GM23248 (cell line): Measurements from ENCODE around the gene CXCL3. TPM values are rescaled to one million over a fixed set of nuclear protein-coding genes. Genes with fewer than 3 reads are reported as not detected.

ENCODE experiments used
- DNase-seq: peaks from one replicate; pipeline ENCODE4 v3.0.0-alpha.2; 2015
- H2AFZ ChIP-seq: fragments of 200-600 bp; sonication (generic); 2 replicates; pipeline ENCODE4 v1.6.1; 2016; ENCODE audit warnings: antibody characterized with exemption
- H3F3A ChIP-seq: fragments of 200-600 bp; sonication (generic); 2 replicates; pipeline ENCODE4 v1.6.1; 2016; ENCODE audit warnings: mild to moderate bottlenecking, antibody characterized with exemption, mixed run types; ENCODE audit not compliant: insufficient read depth
- H3K27ac ChIP-seq: fragments of 200-600 bp; sonication (generic); 2 replicates; pipeline ENCODE4 v1.5.1; 2016; ENCODE audit warnings: mild to moderate bottlenecking
- H3K27me3 ChIP-seq: fragments of 200-600 bp; sonication (generic); replicated peaks from 2 replicates; pipeline ENCODE4 v1.6.1; 2016; ENCODE audit warnings: mild to moderate bottlenecking; ENCODE audit not compliant: insufficient read depth
- H3K36me3 ChIP-seq: fragments of 200-600 bp; sonication (generic); 2 replicates; pipeline ENCODE4 v1.6.1; 2016; ENCODE audit warnings: low read depth, mild to moderate bottlenecking
- H3K4me1 ChIP-seq: fragments of 200-600 bp; sonication (generic); 2 replicates; pipeline ENCODE4 v1.6.1; 2016; ENCODE audit warnings: mild to moderate bottlenecking; ENCODE audit not compliant: insufficient read depth
- H3K4me2 ChIP-seq: fragments of 200-600 bp; sonication (generic); one replicate; pipeline ENCODE4 v1.6.1; 2016; ENCODE audit warnings: mild to moderate bottlenecking; ENCODE audit not compliant: unreplicated experiment
- H3K4me3 ChIP-seq: fragments of 200-600 bp; sonication (generic); 2 replicates; pipeline ENCODE4 v1.5.1; 2016; ENCODE audit warnings: mild to moderate bottlenecking
- H3K79me2 ChIP-seq: fragments of 200-600 bp; sonication (generic); 2 replicates; pipeline ENCODE4 v1.6.1; 2016; ENCODE audit warnings: mild to moderate bottlenecking; ENCODE audit not compliant: insufficient read depth
- H3K9ac ChIP-seq: fragments of 200-600 bp; sonication (generic); 2 replicates; pipeline ENCODE4 v1.6.1; 2016; ENCODE audit warnings: mild to moderate bottlenecking
- H3K9me2 ChIP-seq: fragments of 200-600 bp; sonication (generic); 2 replicates; pipeline ENCODE4 v1.6.1; 2016; ENCODE audit warnings: mixed run types, mild to moderate bottlenecking, moderate library complexity; ENCODE audit not compliant: insufficient read depth
- H3K9me3 ChIP-seq: fragments of 200-600 bp; sonication (generic); one replicate; pipeline ENCODE4 v1.6.1; 2017; ENCODE audit warnings: low read depth
- H4K20me1 ChIP-seq: fragments of 200-600 bp; sonication (generic); 2 replicates; pipeline ENCODE4 v1.6.0; 2016; ENCODE audit not compliant: insufficient read depth
- EZH2 ChIP-seq: fragments of 200-600 bp; sonication (generic); IDR thresholded peaks from 2 replicates; pipeline ENCODE4 v1.6.1; 2018; ENCODE audit warnings: antibody characterized with exemption, mild to moderate bottlenecking; ENCODE audit not compliant: insufficient read depth, poor library complexity, severe bottlenecking
- EZH2phosphoT487 ChIP-seq: fragments of 200-600 bp; sonication (generic); IDR thresholded peaks from 2 replicates; pipeline ENCODE4 v1.6.1; 2018; ENCODE audit warnings: antibody characterized with exemption, moderate library complexity, mild to moderate bottlenecking, low read depth; ENCODE audit not compliant: insufficient read depth
- WGBS, 2 experiments: methylation state at CpG; one replicate each; pipeline ENCODE4 v1.1.6; 2015 to 2017; ENCODE audit warnings: low lambda C conversion rate in 2 of 2, low coverage in 1 of 2; ENCODE audit errors: missing lambda C conversion rate in 2 of 2; 5-methylcytosine and 5-hydroxymethylcytosine counted together
- in situ Hi-C: fragments of 300-500 bp; cut with MboI; formaldehyde crosslinking; loops from 2 replicates; pipeline ENCODE4 v1.15.0; 2020
- polyA plus RNA-seq: library from polyadenylated mRNA; unstranded; fragments of >200 nt; fragmentation: Nextera tagmentation; extraction: Ambion mirVana; gene quantifications from 2 replicates; pipeline ENCODE4 v1.2.1, GENCODE V29; 2016
- total RNA-seq: library from RNA; depleted of rRNA; stranded (reverse); fragments of >200 nt; shearing (Covaris generic); gene quantifications from 2 replicates; pipeline ENCODE4 v1.2.3, GENCODE V29; 2014

The CXCL3 gene
- total and polyA plus RNA-seq, 2 experiments from 2014 or later, result 3.0 TPM; not detected in 1

- Histone ChIP-seq H3K4me3 (no peak overlapping the region), H3K4me1 (no peaks in the 10 kb centered on the region), H3K27ac (no peak overlapping the region), H3K9ac (no peak overlapping the region), H3K9me2 (no peaks in the 10 kb centered on the region), H2AFZ (no peak overlapping the region), H3K9me3 (no peaks in the 10 kb centered on the region), H3F3A (no peaks in the 10 kb centered on the region), H3K36me3 (no peaks in the 10 kb centered on the region), H3K79me2 (no peaks in the 10 kb centered on the region), H3K4me2 (no peak overlapping the region), H3K27me3 (no peaks in the 10 kb centered on the region), H4K20me1 (no peaks in the 10 kb centered on the region)
- in situ Hi-C loops, result no loop called here
- TF ChIP-seq EZH2phosphoT487 (no peak), EZH2 (no peak)
- WGBS, 2 experiments, result 95 to 97% methylated on average over 1 of the region's 1 CpG
- no peak for DNase-seq
These were observed 34.2 kb upstream of the CXCL3 start for GRCh38 chr4:74072739-74073138.

- Histone ChIP-seq H4K20me1 (no peaks in the 10 kb centered on the region), H3K79me2 (no peaks in the 10 kb centered on the region)
These were observed 29.1 kb upstream of the CXCL3 start for GRCh38 chr4:74067586-74067985.

DNA sequence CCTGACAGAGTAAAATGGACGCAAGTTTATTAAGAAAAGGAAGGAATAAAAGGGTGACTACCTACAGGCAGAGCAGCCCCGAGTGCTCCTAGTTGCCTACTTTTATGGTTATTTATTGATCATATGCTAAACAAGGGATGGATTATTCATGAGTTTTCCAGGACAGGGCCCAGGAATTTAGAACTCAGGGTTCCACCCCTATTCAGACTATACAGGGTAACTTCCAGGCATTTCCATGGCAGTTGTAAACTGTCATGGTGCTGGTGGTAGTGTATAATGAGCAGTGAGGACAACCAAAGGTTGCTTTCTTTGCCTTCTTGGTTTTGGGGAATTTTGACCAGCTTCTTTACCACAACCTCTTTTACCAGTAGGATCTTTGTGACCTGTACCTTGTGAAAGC, 27.7 kb upstream of the CXCL3 start:
- H3K4me1 ChIP-seq, result no peaks in the 10 kb centered on the region
- TF ChIP-seq EZH2phosphoT487, result no peak
- TF ChIP-seq EZH2, result no peak
- no peak overlapping the region for H3K4me2 ChIP-seq
- H3K36me3 ChIP-seq, result no peaks in the 10 kb centered on the region
- H4K20me1 ChIP-seq, result no peaks in the 10 kb centered on the region
- H3F3A ChIP-seq, result no peaks in the 10 kb centered on the region
- WGBS, 2 experiments, result 97 to 100% methylated on average over 2 of the region's 2 CpGs
- H3K4me3 ChIP-seq, result no peak overlapping the region
- in situ Hi-C loops, result no loop called here
- no peaks in the 10 kb centered on the region for H3K9me3 ChIP-seq
- H3K27ac ChIP-seq, result no peak overlapping the region
- H2AFZ ChIP-seq, result no peak overlapping the region
- DNase-seq, result no peak
- H3K9me2 ChIP-seq, result no peaks in the 10 kb centered on the region
- H3K27me3 ChIP-seq, result no peaks in the 10 kb centered on the region
- no peaks in the 10 kb centered on the region for H3K79me2 ChIP-seq
- H3K9ac ChIP-seq, result no peak overlapping the region

More at GRCh38 chr4:74067586-74067985, 29.1 kb upstream of the CXCL3 start:
- Histone ChIP-seq H3K27me3 (no peaks in the 10 kb centered on the region), H3K4me2 (no peak overlapping the region), H2AFZ (no peak overlapping the region), H3F3A (no peaks in the 10 kb centered on the region), H3K9ac (no peak overlapping the region), H3K36me3 (no peaks in the 10 kb centered on the region), H3K27ac (no peak overlapping the region), H3K4me3 (no peak overlapping the region), H3K9me2 (no peaks in the 10 kb centered on the region), H3K9me3 (no peaks in the 10 kb centered on the region), H3K4me1 (no peaks in the 10 kb centered on the region)
- no peak for DNase-seq
- TF ChIP-seq EZH2phosphoT487 (no peak), EZH2 (no peak)
- in situ Hi-C loops, result no loop called here

DNA sequence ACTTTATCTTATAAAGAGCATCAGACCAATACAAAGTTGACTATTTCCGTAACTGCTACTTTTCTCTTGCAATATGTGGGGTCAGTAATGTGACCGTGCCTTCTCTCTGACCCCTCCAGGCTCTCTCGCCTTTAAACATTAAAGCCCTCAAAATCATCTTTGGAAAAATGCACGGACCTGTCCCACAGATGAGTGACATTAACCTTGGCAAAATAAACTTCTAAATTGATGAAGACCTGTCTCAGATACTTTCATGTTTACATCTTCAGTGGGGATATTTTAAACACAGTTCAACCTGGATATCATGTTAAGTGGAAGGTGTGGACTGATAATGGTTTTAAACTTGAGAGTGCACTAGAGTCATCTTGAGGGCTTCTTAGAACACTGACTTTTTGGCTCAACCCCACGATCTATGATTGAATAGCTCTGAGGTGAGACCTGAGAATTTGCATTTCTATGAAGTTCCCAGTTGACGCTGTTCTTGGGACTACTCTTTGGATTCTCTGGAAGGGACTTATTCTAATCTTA, 26.7 kb upstream of the CXCL3 start:
- in situ Hi-C loops, result no loop called here

DNA sequence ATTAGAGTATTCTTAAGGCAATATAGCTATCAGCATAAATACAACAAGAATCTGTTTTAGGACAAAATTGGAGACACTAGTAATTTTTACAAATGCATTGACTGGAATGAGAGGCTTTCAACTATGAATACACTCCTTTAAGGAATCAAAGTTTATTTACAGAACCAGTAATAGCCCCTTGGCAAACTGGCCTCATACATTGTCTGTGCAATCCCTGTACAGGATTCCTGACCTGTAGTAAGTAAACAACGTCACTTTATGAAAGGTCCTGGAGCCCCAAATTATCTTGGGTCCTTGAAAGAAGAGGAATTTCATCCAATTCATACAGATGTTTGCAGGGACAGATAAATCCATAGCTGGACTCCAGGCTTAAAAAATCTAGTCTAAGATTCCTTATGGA, 25.4 kb upstream of the CXCL3 start:
- Histone ChIP-seq H3K79me2 (no peaks in the 10 kb centered on the region), H3K4me3 (no peak overlapping the region), H3K27me3 (no peaks in the 10 kb centered on the region), H3F3A (no peaks in the 10 kb centered on the region), H3K9me3 (no peaks in the 10 kb centered on the region), H2AFZ (no peak overlapping the region), H3K4me2 (no peak overlapping the region), H3K9ac (no peak overlapping the region), H3K4me1 (no peaks in the 10 kb centered on the region), H4K20me1 (no peaks in the 10 kb centered on the region), H3K27ac (no peak overlapping the region), H3K9me2 (no peaks in the 10 kb centered on the region), H3K36me3 (no peaks in the 10 kb centered on the region)
- no peak for DNase-seq
- in situ Hi-C loops, result no loop called here
- TF ChIP-seq EZH2phosphoT487 (no peak), EZH2 (no peak)
- 91 to 100% methylated on average over 1 of the region's 1 CpG for WGBS, 2 experiments

More for the DNA sequence above, 26.7 kb upstream of the CXCL3 start:
- no peak overlapping the region for H3K4me3 ChIP-seq
- H3K79me2 ChIP-seq, result no peaks in the 10 kb centered on the region
- H3K4me2 ChIP-seq, result no peak overlapping the region
- no peak overlapping the region for H2AFZ ChIP-seq
- H3K36me3 ChIP-seq, result no peaks in the 10 kb centered on the region
- no peaks in the 10 kb centered on the region for H4K20me1 ChIP-seq
- H3K27me3 ChIP-seq, result no peaks in the 10 kb centered on the region
- 67 to 70% methylated on average over 6 of the region's 6 CpGs for WGBS, 2 experiments
- no peaks in the 10 kb centered on the region for H3F3A ChIP-seq
- no peaks in the 10 kb centered on the region for H3K9me3 ChIP-seq
- no peaks in the 10 kb centered on the region for H3K4me1 ChIP-seq
- no peak for TF ChIP-seq EZH2phosphoT487
- TF ChIP-seq EZH2, result no peak
- H3K9me2 ChIP-seq, result no peaks in the 10 kb centered on the region
- no peak for DNase-seq
- no peak overlapping the region for H3K9ac ChIP-seq
- H3K27ac ChIP-seq, result no peak overlapping the region
